HG02840 (cell line): Measurements from ENCODE around the gene SCUBE2.

ENCODE experiments used
- ATAC-seq: cut with Tn5 transposase; IDR thresholded peaks from one replicate; pipeline ENCODE4 v1.9.1; 2021; ENCODE audit warnings: mild to moderate bottlenecking, moderate library complexity, moderate number of reproducible peaks; ENCODE audit not compliant: unreplicated experiment, low FRiP score

The SCUBE2 gene

GRCh38 chr11:9076661-9077060 lies 14.7 kb downstream of the SCUBE2 start:
- ATAC-seq, result no peak

DNA sequence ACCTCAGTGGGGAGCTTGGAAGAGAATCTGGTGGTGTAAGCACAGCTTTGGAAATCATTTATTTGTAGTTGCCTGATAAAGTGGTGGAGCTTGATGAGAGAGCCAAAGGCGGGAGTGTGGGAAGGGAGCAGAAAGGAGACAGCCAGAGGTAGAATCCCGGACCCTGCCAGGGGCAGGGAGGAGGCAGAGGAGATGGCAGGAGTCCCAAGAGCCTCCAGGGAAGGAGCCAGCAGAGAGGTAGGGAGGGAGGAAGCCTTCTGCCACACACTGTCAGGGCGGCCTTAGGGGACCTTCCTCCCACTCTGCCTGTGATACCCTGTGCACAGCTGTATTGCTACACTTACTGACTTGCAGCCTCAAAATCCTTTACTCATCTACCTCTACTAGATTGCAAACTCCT lies 15.4 kb downstream of the SCUBE2 start:
- no peak for ATAC-seq

DNA sequence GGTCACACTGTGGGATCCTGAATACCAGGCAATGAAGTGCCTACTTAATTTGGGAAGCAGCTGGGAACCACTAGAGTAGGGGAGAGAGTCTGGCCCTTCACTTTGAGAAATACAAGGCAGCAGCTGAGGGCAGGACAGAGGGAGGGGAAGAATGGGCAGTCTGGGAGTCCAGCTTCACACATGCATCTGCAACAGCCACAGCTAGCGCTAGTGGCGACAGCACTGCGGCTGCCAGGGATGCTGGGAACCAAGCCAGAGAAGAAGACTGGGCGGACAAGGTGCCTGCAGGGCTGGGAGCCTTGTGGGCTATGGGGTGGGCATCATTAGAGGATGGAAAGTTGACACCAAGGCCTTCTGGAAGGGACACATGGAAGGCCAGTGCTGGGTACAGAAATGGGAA lies 15.8 kb downstream of the SCUBE2 start:
- ATAC-seq, result no peak

- ATAC-seq, result no peak
Measured at GRCh38 chr11:9074338-9075029, 16.9 kb downstream of the SCUBE2 start.

- no peak for ATAC-seq
Measured at GRCh38 chr11:9073466-9074225, 17.8 kb downstream of the SCUBE2 start.

DNA sequence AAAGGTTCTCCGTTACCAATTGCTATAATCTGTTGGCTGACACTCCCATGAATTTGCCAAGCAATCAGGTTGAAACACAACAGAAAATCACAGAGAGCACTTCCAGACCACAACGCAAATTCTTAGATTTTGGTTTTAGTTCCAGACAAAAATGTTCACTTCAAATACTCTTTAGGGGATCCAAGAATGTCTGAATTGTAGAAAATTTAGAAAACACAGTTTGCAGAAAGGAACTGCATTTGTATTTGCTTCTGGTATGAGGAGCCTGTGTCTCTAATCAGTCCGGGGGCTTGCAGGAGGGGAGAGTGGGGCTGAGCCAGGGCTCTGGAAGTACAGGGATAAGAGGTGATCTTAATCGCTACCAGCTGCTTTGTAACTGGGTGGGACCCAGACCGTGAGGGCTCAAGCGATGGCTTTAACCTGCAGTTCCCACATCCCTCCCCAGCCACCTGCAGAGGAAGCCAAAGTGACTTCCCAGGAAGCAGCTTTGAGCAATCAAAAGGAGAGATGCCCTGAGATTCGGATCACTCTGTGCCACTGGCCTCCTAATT lies 18.7 kb downstream of the SCUBE2 start:
- no peak for ATAC-seq

GRCh38 chr11:9071692-9072091 lies 19.7 kb downstream of the SCUBE2 start:
- ATAC-seq, result no peak

DNA sequence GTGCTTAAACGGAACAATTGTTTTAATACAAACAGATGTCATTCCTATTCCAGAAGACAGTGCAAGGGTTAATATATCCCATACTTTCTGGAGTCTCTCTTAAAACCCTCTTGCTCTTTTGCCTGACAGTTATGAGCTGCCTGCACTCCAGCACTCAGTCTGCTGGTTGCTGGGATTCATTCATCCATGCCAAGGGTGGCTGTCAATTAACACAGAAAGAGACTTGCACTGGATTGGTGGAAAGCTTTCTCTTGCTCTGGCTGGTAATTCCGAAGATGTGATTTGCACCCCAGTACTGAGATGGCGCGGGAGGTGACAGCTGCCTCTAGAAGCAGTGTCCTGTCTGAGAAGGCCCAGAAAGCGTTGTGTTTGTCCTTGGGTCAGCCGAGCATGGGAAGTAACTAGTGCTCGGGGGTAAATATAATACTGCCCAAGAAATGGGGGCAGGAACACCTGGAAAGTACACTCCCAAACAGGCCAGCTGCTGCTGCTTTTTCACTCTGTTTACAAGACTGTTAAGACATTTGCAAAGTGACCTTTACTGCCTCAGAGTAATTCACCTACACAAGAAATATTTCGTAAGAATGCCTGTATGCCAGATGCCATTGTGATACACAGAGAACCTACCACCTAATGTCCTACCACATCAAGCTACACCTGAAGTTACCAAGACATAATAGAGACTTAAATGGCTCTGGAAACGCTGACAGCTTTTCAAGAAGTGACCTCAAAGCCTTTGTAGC lies 20.5 kb downstream of the SCUBE2 start:
- ATAC-seq, result no peak

DNA sequence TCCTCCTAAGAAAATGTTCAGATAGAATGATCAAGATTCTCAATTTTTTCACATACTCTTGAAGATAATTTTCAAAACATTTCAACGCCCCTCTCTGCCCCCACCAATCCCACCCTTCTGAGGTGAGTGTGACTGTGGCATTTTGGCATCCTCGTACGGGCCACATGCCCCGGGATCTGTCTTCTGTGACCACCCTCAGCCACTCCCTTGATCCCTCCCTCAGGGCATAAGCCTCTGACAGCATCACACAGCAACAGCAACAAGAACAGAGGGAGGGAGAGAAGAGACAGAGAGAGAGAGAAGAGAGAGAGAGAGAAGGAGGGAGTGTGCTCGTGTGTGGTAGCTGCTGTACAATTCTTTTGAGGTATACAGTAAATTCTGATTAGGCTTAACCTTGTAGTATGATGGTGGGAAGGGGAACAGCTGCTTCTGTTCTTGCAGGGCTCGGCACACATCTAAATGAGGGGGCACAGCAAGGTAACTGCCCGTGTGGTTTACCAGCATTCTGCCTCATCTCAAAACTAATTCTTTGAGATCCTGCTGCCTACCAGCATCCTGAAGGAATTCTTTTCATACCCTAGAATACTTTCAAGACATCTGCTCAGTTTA lies 21.4 kb downstream of the SCUBE2 start:
- ATAC-seq, result no peak

DNA sequence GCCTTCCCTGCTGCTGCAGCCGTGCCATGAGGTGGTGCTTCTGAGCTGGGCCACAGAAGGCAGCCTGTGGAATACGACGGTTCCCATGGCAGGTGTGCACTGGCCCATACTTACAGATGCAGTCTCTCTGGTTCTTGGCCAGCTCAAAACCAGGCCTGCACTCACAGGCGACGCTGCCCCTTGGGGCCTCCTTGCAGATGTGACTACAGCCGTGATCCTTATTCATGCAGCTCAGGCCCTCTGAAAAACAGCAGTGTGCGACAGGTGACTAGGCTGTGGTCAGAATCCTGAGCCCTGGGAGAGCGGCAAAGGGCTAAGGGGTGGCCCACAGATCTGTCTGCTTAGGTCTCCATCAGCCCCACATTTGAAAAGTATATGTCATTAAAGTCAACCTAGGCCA lies 22.1 kb downstream of the SCUBE2 start:
- ATAC-seq, result no peak

DNA sequence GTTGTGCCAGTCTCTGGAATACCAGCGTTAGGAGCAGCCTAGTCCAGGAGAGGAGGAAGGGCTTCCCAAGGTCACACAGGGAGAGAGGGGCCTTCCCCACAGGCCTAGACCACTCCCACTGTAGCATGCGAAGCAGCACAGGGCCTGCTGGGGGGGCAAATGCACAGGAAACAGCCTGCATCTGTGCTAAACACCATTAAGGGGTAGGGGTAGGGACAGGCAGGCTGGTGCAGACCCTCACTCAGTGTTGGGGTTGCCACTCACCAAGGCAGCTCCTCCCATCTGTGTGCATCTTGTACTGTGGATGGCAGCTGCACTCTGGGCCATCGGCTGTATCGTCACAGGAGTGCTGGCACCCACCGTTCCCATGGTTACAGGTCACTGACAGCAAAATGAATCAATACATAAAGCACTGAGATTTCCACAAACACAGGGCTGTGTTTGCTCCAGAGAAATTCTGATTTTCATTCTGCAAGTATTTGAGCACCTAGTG lies 24.9 kb downstream of the SCUBE2 start:
- no peak for ATAC-seq

DNA sequence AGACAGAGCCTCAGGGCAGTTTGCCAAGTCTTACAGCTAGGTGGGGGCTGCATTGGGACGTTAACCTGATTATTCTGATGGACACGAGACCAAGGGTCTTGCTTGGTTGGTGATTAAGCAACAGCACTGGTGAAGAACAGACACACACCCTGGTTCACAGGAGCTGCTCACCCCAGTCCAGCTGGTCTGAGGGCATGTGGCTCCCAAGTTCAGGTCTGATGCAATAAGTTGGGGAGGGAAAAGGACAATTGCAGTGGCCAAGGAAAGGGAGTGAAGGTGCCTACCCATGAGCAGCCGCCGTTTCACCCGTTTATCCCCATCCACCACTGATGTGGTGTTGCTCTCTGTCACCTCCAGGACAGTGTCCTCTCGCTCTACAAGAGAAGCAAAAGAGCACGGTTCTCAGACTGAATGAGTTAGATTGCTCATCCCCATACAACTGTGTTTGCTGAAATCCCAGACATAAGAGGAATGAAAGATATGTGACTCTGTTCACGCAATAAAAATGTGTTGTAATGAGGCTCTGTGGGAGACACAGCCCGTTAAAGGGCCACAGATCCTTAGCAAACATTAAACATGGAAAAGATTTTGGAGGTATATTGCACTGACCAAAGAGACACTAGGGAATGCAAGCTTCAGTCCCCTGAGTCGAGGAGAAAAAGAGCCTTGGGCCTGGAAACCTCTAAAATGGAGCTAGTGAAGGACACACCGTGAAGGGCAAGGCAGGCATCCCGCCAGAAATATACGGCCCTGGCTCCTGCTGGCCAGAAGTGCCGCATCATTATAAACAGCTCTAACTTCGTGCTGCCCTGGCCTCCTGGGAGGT lies 25.6 kb downstream of the SCUBE2 start:
- no peak for ATAC-seq

DNA sequence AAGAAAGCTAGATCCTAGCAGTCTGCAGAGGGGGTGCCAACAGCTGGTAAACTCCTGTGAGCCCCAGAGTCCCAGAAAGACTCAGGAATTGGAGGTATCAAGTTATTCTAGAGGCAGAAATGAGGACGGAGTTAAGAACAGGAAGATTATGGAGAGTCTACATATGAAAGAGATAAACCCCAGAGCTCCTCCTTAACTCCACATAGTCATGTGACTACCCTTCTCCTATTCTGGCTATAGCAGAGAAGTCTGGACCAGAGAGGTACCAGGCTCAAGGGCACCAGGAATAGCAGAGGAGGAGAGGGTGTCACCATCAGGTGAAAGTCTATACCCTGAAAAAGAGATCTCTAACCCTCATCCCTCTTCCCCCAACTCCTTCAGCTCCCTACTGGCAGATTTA lies 29.6 kb downstream of the SCUBE2 start:
- no peak for ATAC-seq

- ATAC-seq, result peak; percentile 93
Measured at GRCh38 chr11:9060700-9061111, 30.7 kb downstream of the SCUBE2 start.

- no peak for ATAC-seq
Measured at GRCh38 chr11:9059406-9059805, 32.0 kb downstream of the SCUBE2 start.

- ATAC-seq, result no peak
Measured at GRCh38 chr11:9057888-9058287, 33.5 kb downstream of the SCUBE2 start.

DNA sequence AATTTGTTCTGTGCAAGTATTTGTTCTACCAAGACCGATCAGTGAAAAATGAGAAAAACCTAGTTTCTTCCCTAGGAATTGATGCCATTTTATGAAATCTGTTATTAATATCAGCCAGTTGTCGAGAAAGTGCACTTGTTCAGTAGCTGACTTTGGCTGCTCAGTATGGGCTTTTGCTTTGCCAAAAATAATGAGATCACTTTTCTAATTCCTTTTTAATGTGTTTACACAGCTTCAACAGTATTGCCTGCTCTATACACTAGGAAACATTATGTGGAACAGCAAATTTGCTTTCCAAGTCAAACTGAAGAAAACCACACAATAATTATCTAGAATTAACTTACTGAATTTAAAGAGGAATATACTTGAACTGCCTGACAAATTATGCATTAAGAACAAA lies 34.4 kb downstream of the SCUBE2 start:
- no peak for ATAC-seq

GRCh38 chr11:9056467-9056866 lies 34.9 kb downstream of the SCUBE2 start:
- no peak for ATAC-seq

- no peak for ATAC-seq
Measured at GRCh38 chr11:9053316-9054035, 37.9 kb downstream of the SCUBE2 start.
